ENCODE results near the gene PTBP1.

DNA sequence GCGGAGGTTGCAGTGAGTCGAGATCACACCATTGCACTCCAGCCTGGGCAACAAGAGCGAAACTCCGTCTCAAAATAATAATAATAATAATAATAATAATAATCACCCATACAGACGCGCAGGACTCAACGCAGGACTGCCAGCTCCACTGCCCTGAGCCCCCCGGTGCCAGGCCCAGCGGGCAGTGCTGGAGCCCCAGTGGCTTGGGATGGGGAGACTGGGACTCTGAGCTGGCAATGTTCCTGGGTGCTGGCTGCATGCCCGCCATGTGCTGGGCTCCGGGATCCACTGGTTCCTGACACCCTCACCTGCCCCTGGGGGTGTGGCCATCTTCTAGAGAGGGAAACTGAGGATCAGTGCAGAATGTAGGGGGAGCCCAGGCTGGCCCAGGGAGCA lies 30.1 kb downstream of the PTBP1 start:
- no peak for TF ChIP-seq POLR2A (IDR thresholded peaks at IDR 0.05)
- TF ChIP-seq, protein P1, sequence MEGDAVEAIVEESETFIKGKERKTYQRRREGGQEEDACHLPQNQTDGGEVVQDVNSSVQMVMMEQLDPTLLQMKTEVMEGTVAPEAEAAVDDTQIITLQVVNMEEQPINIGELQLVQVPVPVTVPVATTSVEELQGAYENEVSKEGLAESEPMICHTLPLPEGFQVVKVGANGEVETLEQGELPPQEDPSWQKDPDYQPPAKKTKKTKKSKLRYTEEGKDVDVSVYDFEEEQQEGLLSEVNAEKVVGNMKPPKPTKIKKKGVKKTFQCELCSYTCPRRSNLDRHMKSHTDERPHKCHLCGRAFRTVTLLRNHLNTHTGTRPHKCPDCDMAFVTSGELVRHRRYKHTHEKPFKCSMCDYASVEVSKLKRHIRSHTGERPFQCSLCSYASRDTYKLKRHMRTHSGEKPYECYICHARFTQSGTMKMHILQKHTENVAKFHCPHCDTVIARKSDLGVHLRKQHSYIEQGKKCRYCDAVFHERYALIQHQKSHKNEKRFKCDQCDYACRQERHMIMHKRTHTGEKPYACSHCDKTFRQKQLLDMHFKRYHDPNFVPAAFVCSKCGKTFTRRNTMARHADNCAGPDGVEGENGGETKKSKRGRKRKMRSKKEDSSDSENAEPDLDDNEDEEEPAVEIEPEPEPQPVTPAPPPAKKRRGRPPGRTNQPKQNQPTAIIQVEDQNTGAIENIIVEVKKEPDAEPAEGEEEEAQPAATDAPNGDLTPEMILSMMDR (IDR thresholded peaks at IDR 0.05) = no peak
